GM23338 (cell line): Measurements from ENCODE around the gene TMEM14B. TPM values are rescaled to one million over a fixed set of nuclear protein-coding genes. Genes with fewer than 3 reads are reported as not detected.

ENCODE experiments used
- ATAC-seq: fragments of 200-7000 bp; cut with Tn5 transposase; 3 replicates; pipeline ENCODE4 v1.9.1; 2020
- DNase-seq: peaks from one replicate; pipeline ENCODE4 v3.0.0-alpha.2; 2015; ENCODE audit warnings: low spot score
- H2AFZ ChIP-seq: fragments of 200-600 bp; sonication (generic); 2 replicates; pipeline ENCODE4 v1.8.0; 2016; ENCODE audit warnings: antibody characterized with exemption, mild to moderate bottlenecking, moderate library complexity
- H3F3A ChIP-seq: fragments of 200-600 bp; sonication (generic); replicated peaks from 2 replicates; pipeline ENCODE4 v1.8.0; 2017; ENCODE audit warnings: antibody characterized with exemption, mixed run types, low read depth
- H3K27ac ChIP-seq: fragments of 200-600 bp; sonication (generic); 2 replicates; pipeline ENCODE4 v1.6.1; 2016; ENCODE audit warnings: low read depth
- H3K27me3 ChIP-seq: fragments of 200-600 bp; sonication (generic); 2 replicates; pipeline ENCODE4 v1.8.0; 2016; ENCODE audit warnings: mild to moderate bottlenecking, mixed run types, moderate library complexity; ENCODE audit not compliant: insufficient read depth
- H3K36me3 ChIP-seq: fragments of 200-600 bp; sonication (generic); 2 replicates; pipeline ENCODE4 v1.8.0; 2016; ENCODE audit warnings: mild to moderate bottlenecking; ENCODE audit not compliant: insufficient read depth
- H3K4me1 ChIP-seq: fragments of 200-600 bp; sonication (generic); 2 replicates; pipeline ENCODE4 v1.8.0; 2016; ENCODE audit warnings: mild to moderate bottlenecking, moderate library complexity; ENCODE audit not compliant: insufficient read depth
- H3K4me2 ChIP-seq: fragments of 200-600 bp; sonication (generic); 2 replicates; pipeline ENCODE4 v1.7.1; 2017; ENCODE audit warnings: mixed run types
- H3K4me3 ChIP-seq: fragments of 200-600 bp; sonication (generic); 2 replicates; pipeline ENCODE4 v1.6.1; 2016; ENCODE audit warnings: mixed run types
- H3K79me2 ChIP-seq: fragments of 200-600 bp; sonication (generic); replicated peaks from 2 replicates; pipeline ENCODE4 v1.8.0; 2017; ENCODE audit warnings: mild to moderate bottlenecking; ENCODE audit not compliant: insufficient read depth
- H3K9me2 ChIP-seq: fragments of 200-600 bp; sonication (generic); 2 replicates; pipeline ENCODE4 v1.8.0; 2017; ENCODE audit not compliant: insufficient read depth
- H4K20me1 ChIP-seq: fragments of 200-600 bp; sonication (generic); replicated peaks from 2 replicates; pipeline ENCODE4 v1.8.0; 2017; ENCODE audit warnings: mild to moderate bottlenecking; ENCODE audit not compliant: insufficient read depth
- H3K27ac Mint-ChIP-seq: 2 replicates; pipeline ENCODE4 v1.8.0; 2020; ENCODE audit warnings: inconsistent platforms, mild to moderate bottlenecking, moderate library complexity, mixed read lengths
- H3K27me3 Mint-ChIP-seq: 3 replicates; pipeline ENCODE4 v1.8.0; 2022; ENCODE audit warnings: low read depth, mild to moderate bottlenecking, moderate library complexity, mixed read lengths, inconsistent platforms; ENCODE audit not compliant: insufficient read depth, poor library complexity
- H3K36me3 Mint-ChIP-seq: 3 replicates; pipeline ENCODE4 v1.8.0; 2021; ENCODE audit warnings: low read depth, mild to moderate bottlenecking, inconsistent platforms, moderate library complexity, mixed read lengths
- H3K4me1 Mint-ChIP-seq: 3 replicates; pipeline ENCODE4 v1.8.0; 2020; ENCODE audit warnings: mild to moderate bottlenecking, inconsistent platforms, mixed read lengths
- H3K4me3 Mint-ChIP-seq: 3 replicates; pipeline ENCODE4 v1.8.0; 2021; ENCODE audit warnings: moderate library complexity, mild to moderate bottlenecking, inconsistent platforms, mixed read lengths
- H3K9me3 Mint-ChIP-seq: 3 replicates; pipeline ENCODE4 v1.8.0; 2020; ENCODE audit warnings: moderate library complexity, mild to moderate bottlenecking, inconsistent platforms, mixed read lengths
- CREB1 ChIP-seq: fragments of 250-450 bp; sonication (Bioruptor Pico); IDR thresholded peaks from 2 replicates; pipeline ENCODE4 v1.5.0; 2020; ENCODE audit warnings: low read depth, mild to moderate bottlenecking, moderate library complexity
- CTCF ChIP-seq, 2 experiments: fragments of 200-600 bp in 1 of 2; sonication (generic) in 1 of 2; conservative IDR thresholded peaks; 2 replicates each; pipeline versions ENCODE4 v1.5.1 to v1.6.1; 2016 to 2017; ENCODE audit warnings: antibody characterized with exemption in 2 of 2, low read depth in 2 of 2, mild to moderate bottlenecking in 2 of 2, moderate library complexity in 1 of 2
- EZH2 ChIP-seq: fragments of 200-600 bp; sonication (generic); IDR thresholded peaks from one replicate; pipeline ENCODE4 v1.8.0; 2017; ENCODE audit warnings: antibody characterized with exemption, mild to moderate bottlenecking, low read depth; ENCODE audit not compliant: unreplicated experiment
- EZH2phosphoT487 ChIP-seq: fragments of 200-600 bp; sonication (generic); IDR thresholded peaks from one replicate; pipeline ENCODE4 v1.8.1; 2018; ENCODE audit warnings: antibody characterized with exemption; ENCODE audit not compliant: unreplicated experiment
- NANOG ChIP-seq: IDR thresholded peaks from 2 replicates; pipeline ENCODE4 v1.6.1; 2016; ENCODE audit warnings: antibody characterized with exemption, borderline replicate concordance
- POLR2AphosphoS5 ChIP-seq: IDR thresholded peaks from 2 replicates; pipeline ENCODE4 v1.6.1; 2016; ENCODE audit warnings: antibody characterized with exemption, low read depth
- REST ChIP-seq: IDR thresholded peaks from one replicate; pipeline ENCODE4 v1.6.1; 2018; ENCODE audit warnings: antibody characterized with exemption; ENCODE audit not compliant: unreplicated experiment
- STAT1 ChIP-seq: IDR thresholded peaks from one replicate; pipeline ENCODE4 v1.6.1; 2016; ENCODE audit warnings: antibody characterized with exemption; ENCODE audit not compliant: unreplicated experiment
- ZNF462 ChIP-seq: fragments of 250-450 bp; sonication (Bioruptor Pico); IDR thresholded peaks from 2 replicates; pipeline ENCODE4 v1.5.0; 2020; ENCODE audit warnings: mild to moderate bottlenecking, moderate library complexity
- polyA plus RNA-seq: library from polyadenylated mRNA; unstranded; fragments of >200 nt; fragmentation: Nextera tagmentation; extraction: Ambion mirVana; gene quantifications from 2 replicates; pipeline ENCODE4 v1.2.1, GENCODE V29; 2016
- total RNA-seq: library from RNA; depleted of rRNA; stranded (reverse); fragments of >200 nt; shearing (Covaris generic); gene quantifications from 2 replicates; pipeline ENCODE4 v1.2.3, GENCODE V29; 2014
- TF ChIP-seq, protein P1 (sequence below): IDR thresholded peaks from 2 replicates; pipeline ENCODE4 v1.6.1; 2016; ENCODE audit warnings: antibody characterized with exemption

TMEM14B gene
- total and polyA plus RNA-seq, 2 experiments from 2014 or later: 104 to 210 TPM

DNA sequence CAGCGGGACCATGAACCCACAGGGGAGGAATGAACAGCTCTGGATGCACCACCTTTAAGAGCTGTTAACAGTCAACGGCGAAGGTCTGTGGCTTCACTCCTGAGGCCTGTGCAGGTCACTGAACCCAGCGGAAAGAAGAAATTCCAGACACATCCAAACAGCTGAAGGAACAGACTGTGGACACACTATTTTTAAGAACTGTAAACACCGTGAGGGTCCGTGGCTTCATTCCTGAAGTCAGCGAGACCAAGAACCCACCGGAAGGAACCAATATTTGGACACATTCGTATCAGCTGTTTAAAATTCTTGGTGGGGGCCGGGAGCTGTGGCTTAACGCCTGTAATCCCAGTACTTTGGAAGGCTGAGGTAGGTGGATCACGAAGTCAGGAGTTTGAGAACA is 5.4 kb upstream of the TMEM14B start:
- no peaks in the 10 kb centered on the region for H3K36me3 ChIP-seq
- TF ChIP-seq CREB1 (CRISPR knock-in tag) (no peak), STAT1 (no peak), CTCF (conservative IDR thresholded peaks at IDR 0.05; ENCODE audit: low read depth in 2 of 2) (no peak), NANOG (no peak), EZH2phosphoT487 (no peak), EZH2 (no peak), ZNF462 (CRISPR knock-in tag) (no peak), POLR2AphosphoS5 (no peak), REST (no peak)
- TF ChIP-seq, protein P1, sequence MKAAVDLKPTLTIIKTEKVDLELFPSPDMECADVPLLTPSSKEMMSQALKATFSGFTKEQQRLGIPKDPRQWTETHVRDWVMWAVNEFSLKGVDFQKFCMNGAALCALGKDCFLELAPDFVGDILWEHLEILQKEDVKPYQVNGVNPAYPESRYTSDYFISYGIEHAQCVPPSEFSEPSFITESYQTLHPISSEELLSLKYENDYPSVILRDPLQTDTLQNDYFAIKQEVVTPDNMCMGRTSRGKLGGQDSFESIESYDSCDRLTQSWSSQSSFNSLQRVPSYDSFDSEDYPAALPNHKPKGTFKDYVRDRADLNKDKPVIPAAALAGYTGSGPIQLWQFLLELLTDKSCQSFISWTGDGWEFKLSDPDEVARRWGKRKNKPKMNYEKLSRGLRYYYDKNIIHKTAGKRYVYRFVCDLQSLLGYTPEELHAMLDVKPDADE: no peak
- H3K9me3 Mint-ChIP-seq: no peaks in the 10 kb centered on the region
- H3K4me3 ChIP-seq: no peak overlapping the region
- no peak overlapping the region for H3K27ac ChIP-seq
- ATAC-seq (no peak), DNase-seq (no peak)
- peaks cover 17% of the 10 kb centered on the region for H3K36me3 Mint-ChIP-seq
- no peak overlapping the region for H3K4me2 ChIP-seq
- H3K79me2 ChIP-seq: no peaks in the 10 kb centered on the region
- no peak overlapping the region for H3K27ac Mint-ChIP-seq
- H3K27me3 Mint-ChIP-seq: peaks cover 5% of the 10 kb centered on the region
- H3K4me1 ChIP-seq: peaks cover 27% of the 10 kb centered on the region; the same call in 1 of the 2 replicates
- H2AFZ ChIP-seq: no peak overlapping the region
- no peaks in the 10 kb centered on the region for H4K20me1 ChIP-seq
- no peak overlapping the region for H3K4me3 Mint-ChIP-seq
- peaks cover 21% of the 10 kb centered on the region for H3K4me1 Mint-ChIP-seq
- peaks cover 14% of the 10 kb centered on the region for H3F3A ChIP-seq
- no peaks in the 10 kb centered on the region for H3K9me2 ChIP-seq
- no peaks in the 10 kb centered on the region for H3K27me3 ChIP-seq
